ENCODE results near the gene SSU72.

GRCh38 chr1:1620433-1621139, 45.9 kb upstream of the SSU72 start:
- TF ChIP-seq POLR2AphosphoS5 (IDR thresholded peaks at IDR 0.05) (no peak), CTCF (IDR thresholded peaks at IDR 0.05) (peak in 1 of 6 experiments; percentile 3), POLR2A (IDR thresholded peaks at IDR 0.05) (no peak), EP300 (IDR thresholded peaks at IDR 0.05) (no peak)
